DND-41 (cell line): ENCODE results near the gene SMG6.

Experiments
- CTCF ChIP-seq: IDR thresholded peaks from 2 replicates; pipeline ENCODE4 v1.5.1; 2012; ENCODE audit warnings: borderline replicate concordance, low read length, moderate library complexity, mild to moderate bottlenecking; ENCODE audit not compliant: poor library complexity, severe bottlenecking; ENCODE audit errors: extremely low read depth
- EZH2 ChIP-seq: IDR thresholded peaks from 3 replicates; pipeline ENCODE4 v1.6.1; 2012; ENCODE audit warnings: borderline replicate concordance, low read depth, mild to moderate bottlenecking, moderate library complexity, low read length, inconsistent platforms; ENCODE audit not compliant: severe bottlenecking

GRCh38 chr17:2197271-2197670, 106.3 kb downstream of the SMG6 start:
- TF ChIP-seq CTCF (no peak), EZH2 (no peak)
